Adrenal gland (tissue), 12 donors: ENCODE results near the gene ABCF2. TPM values are rescaled to one million over a fixed set of nuclear protein-coding genes. Genes with fewer than 3 reads are reported as not detected.
A peak's percentile ranks its signal among the peaks of the same experiment; 100 is the strongest.

Source experiments
- DNase-seq, 7 donors: peaks; one replicate each; pipeline ENCODE4 v3.0.0-alpha.2; 2019 to 2020
- H3K27ac ChIP-seq, 5 donors: fragments of 200-600 bp; sonication (generic) in 4 of 5; 1 replicate in 3 of 5; 2 replicates in 2 of 5; pipeline versions ENCODE4 v1.5.1 to v1.8.0; 2016 to 2020; ENCODE audit warnings: mild to moderate bottlenecking in 1 of 5
- H3K27me3 ChIP-seq: fragments of 200-600 bp; 2 replicates; pipeline ENCODE4 v1.8.0; 2021
- H3K36me3 ChIP-seq, 2 donors: fragments of 200-600 bp; replicated peaks in 1 of 2; 1 replicate in 1 of 2; 2 replicates in 1 of 2; pipeline versions ENCODE4 v1.5.1 to v1.8.0; 2018 to 2022
- H3K4me1 ChIP-seq, 2 donors: fragments of 200-600 bp; replicated peaks in 1 of 2; 1 replicate in 1 of 2; 2 replicates in 1 of 2; pipeline versions ENCODE4 v1.5.1 to v1.8.0; 2018 to 2021
- H3K4me3 ChIP-seq, 4 donors: fragments of 200-600 bp; sonication (generic) in 3 of 4; one replicate each; pipeline ENCODE4 v1.5.1; 2016 to 2018
- H3K9me3 ChIP-seq, 3 donors: fragments of 200-600 bp; sonication (generic) in 1 of 3; replicated peaks in 1 of 3; 1 replicate in 2 of 3; 2 replicates in 1 of 3; pipeline versions ENCODE4 v1.5.1 to v1.8.0; 2016 to 2021
- CTCF ChIP-seq, 6 experiments: fragments of 450-650 bp in 4 of 6; fragments of 200-600 bp in 2 of 6; sonication (generic) in 1 of 6; IDR thresholded peaks; 1 replicate in 5 of 6; 2 replicates in 1 of 6; pipeline versions ENCODE4 v1.5.1 to v1.8.0; 2016 to 2021; ENCODE audit warnings: antibody characterized with exemption in 6 of 6, mild to moderate bottlenecking in 2 of 6, moderate library complexity in 1 of 6
- POLR2A ChIP-seq, 2 donors: fragments of 450-650 bp; IDR thresholded peaks; one replicate each; pipeline ENCODE4 v1.6.1; 2017; ENCODE audit warnings: antibody characterized with exemption in 2 of 2, mild to moderate bottlenecking in 2 of 2, moderate library complexity in 1 of 2
- WGBS, 4 donors: extraction: QIAGEN DNeasy Blood & Tissue Kit in 2 of 4; methylation state at CpG; one replicate each; pipeline versions ENCODE4 v1.1.5 to v1.1.7; 2013 to 2017; 5-methylcytosine and 5-hydroxymethylcytosine counted together
- intact Hi-C, 2 donors: fragments of 100-400 bp; cut with DNase I; formaldehyde crosslinking; loops; one replicate each; pipeline versions ENCODE4 v1.14.1 to v1.15.0; 2022 to 2023
- polyA plus RNA-seq, 3 donors: library from polyadenylated mRNA; stranded (reverse); fragments of 200-250 nt in 2 of 3; fragments of 350-450 nt in 1 of 3; fragmentation: Illumina TruSeq in 1 of 3; extraction: RNeasy Lipid Tissue Mini Kit (QIAGEN cat#74804) in 1 of 3; gene quantifications; one replicate each; pipeline ENCODE4 v1.2.3, GENCODE V29; 2013 to 2014
- total RNA-seq, 9 donors: library from RNA; depleted of rRNA in 4 of 9; stranded (reverse); fragments of >200 nt in 4 of 9; fragments of 120-200 nt in 1 of 9; fragmentation: NEBNext Ultra II Directional in 1 of 9; extraction: Animal tissue kit (Norgen Biotek cat#: 25700) in 1 of 9; gene quantifications; one replicate each; pipeline versions ENCODE4 v1.1.0 to v1.2.4, GENCODE V29; 2013 to 2023
- donor health status: healthy with polysubstance abuse.
- donor health status: Bipolar disorder and iron deficiency.
- donor health status: DM: yes; HTN: yes; CAD: no.
- donor health status: DM: no; HTN: no; CAD: no.
- donor health status: DM: no; HTN: no; CAD: no.
- donor health status: DM: yes; HTN: yes; CAD: no.

The ABCF2 gene
- total and polyA plus RNA-seq, 12 donors = 15.6 to 110 (median 29.3) TPM

- Histone ChIP-seq H3K36me3 (peaks cover 0 to 62% of the 10 kb centered on the region in 2 donors), H3K27me3 (no peaks in the 10 kb centered on the region), H3K27ac (peak overlapping the region in 1 of 5 donors; percentile 12), H3K9me3 (no peaks in the 10 kb centered on the region), H3K4me3 (no peak overlapping the region), H3K4me1 (peaks cover 15 to 28% of the 10 kb centered on the region in 2 donors)
- intact Hi-C loops = no loop called here
- no peak for DNase-seq
- 89 to 91% (median 90%) methylated on average over 6 to 7 of the region's 7 CpGs for WGBS, 4 donors
- TF ChIP-seq CTCF (IDR thresholded peaks at IDR 0.05) = no peak
- TF ChIP-seq POLR2A (IDR thresholded peaks at IDR 0.05) = no peak
These were observed 14.1 kb upstream of the ABCF2 start for GRCh38 chr7:151240942-151241754.

GRCh38 chr7:151240536-151240935 is 13.5 kb upstream of the ABCF2 start:
- no peak for DNase-seq
- Histone ChIP-seq H3K27ac (peak overlapping the region in 1 of 5 donors; percentile 12), H3K9me3 (no peaks in the 10 kb centered on the region), H3K36me3 (peaks cover 0 to 68% of the 10 kb centered on the region in 2 donors), H3K27me3 (no peaks in the 10 kb centered on the region), H3K4me3 (no peak overlapping the region), H3K4me1 (peaks cover 10 to 21% of the 10 kb centered on the region in 2 donors)
- intact Hi-C loops = no loop called here
- WGBS, 4 donors = 73 to 83% (median 77%) methylated on average over 3 to 4 of the region's 4 CpGs
- TF ChIP-seq POLR2A (IDR thresholded peaks at IDR 0.05) = no peak
- no peak for TF ChIP-seq CTCF (IDR thresholded peaks at IDR 0.05)

GRCh38 chr7:151239837-151240459 is 12.9 kb upstream of the ABCF2 start:
- Histone ChIP-seq H3K27ac (peak overlapping the region in 1 of 5 donors; percentile 12), H3K4me1 (peaks cover 5 to 16% of the 10 kb centered on the region in 2 donors), H3K4me3 (no peak overlapping the region), H3K27me3 (no peaks in the 10 kb centered on the region), H3K36me3 (peaks cover 0 to 74% of the 10 kb centered on the region in 2 donors), H3K9me3 (no peaks in the 10 kb centered on the region)
- TF ChIP-seq CTCF (IDR thresholded peaks at IDR 0.05) = no peak
- TF ChIP-seq POLR2A (IDR thresholded peaks at IDR 0.05) = no peak
- intact Hi-C loops = no loop called here
- 49 to 63% (median 55%) methylated on average over 11 of the region's 11 CpGs for WGBS, 4 donors
- no peak for DNase-seq

GRCh38 chr7:151238924-151239836 is 12.2 kb upstream of the ABCF2 start:
- H3K4me1 ChIP-seq = peaks cover under 1 to 9% of the 10 kb centered on the region in 2 donors
- peaks cover 0 to 78% of the 10 kb centered on the region in 2 donors for H3K36me3 ChIP-seq
- H3K4me3 ChIP-seq = no peak overlapping the region
- no peak overlapping the region for H3K27ac ChIP-seq
- TF ChIP-seq CTCF (IDR thresholded peaks at IDR 0.05) (no peak), POLR2A (IDR thresholded peaks at IDR 0.05) (no peak)
- no peaks in the 10 kb centered on the region for H3K27me3 ChIP-seq
- no peaks in the 10 kb centered on the region for H3K9me3 ChIP-seq
- intact Hi-C loops = no loop called here
- WGBS, 4 donors = 82 to 88% (median 86%) methylated on average over 11 to 25 of the region's 25 CpGs
- no peak for DNase-seq
